Body of pancreas (tissue), 4 donors: ENCODE measurements around the gene SSU72.

Experiments
- CTCF ChIP-seq, 7 experiments: fragments of 450-650 bp in 4 of 7; fragments of 200-600 bp in 3 of 7; sonication (generic) in 3 of 7; IDR thresholded peaks; one replicate each; pipeline ENCODE4 v1.5.1; 2016 to 2019; ENCODE audit warnings: antibody characterized with exemption in 7 of 7
- POLR2A ChIP-seq, 3 donors: fragments of 450-650 bp; IDR thresholded peaks; one replicate each; pipeline ENCODE4 v1.6.1; 2016; ENCODE audit warnings: antibody characterized with exemption in 3 of 3, mild to moderate bottlenecking in 2 of 3

- no peak for TF ChIP-seq CTCF (IDR thresholded peaks at IDR 0.05)
- no peak for TF ChIP-seq POLR2A (IDR thresholded peaks at IDR 0.05)
Measured at GRCh38 chr1:1582585-1583346, 8.1 kb upstream of the SSU72 start.
